GM12875 (cell line): Measurements from ENCODE around the gene SEMA4D.
"Not testable (repeated sequence)": the region's sequence is repeated elsewhere in the genome, so short reads cannot be mapped to it uniquely, and the experiment has no call there.

Experiments
- H3K4me3 ChIP-seq: one replicate; pipeline ENCODE4 v1.5.1; 2011; ENCODE audit warnings: low read depth, low read length, control low read depth
- CTCF ChIP-seq: IDR thresholded peaks from 2 replicates; pipeline ENCODE4 v1.5.1; 2011; ENCODE audit warnings: low read depth, mild to moderate bottlenecking, control low read depth, inconsistent platforms, low read length, moderate library complexity, borderline replicate concordance; ENCODE audit not compliant: insufficient read depth

SEMA4D gene

GRCh38 chr9:89484475-89485404 is 13.2 kb downstream of the SEMA4D start:
- no peak for TF ChIP-seq CTCF
- peak overlapping the region; percentile 47 for H3K4me3 ChIP-seq

- no peak for TF ChIP-seq CTCF
- peak overlapping the region; percentile 47 for H3K4me3 ChIP-seq
These were observed 14.1 kb downstream of the SEMA4D start for GRCh38 chr9:89483592-89484474.

GRCh38 chr9:89482901-89483361 is 15.0 kb downstream of the SEMA4D start:
- TF ChIP-seq CTCF: no peak
- no peak overlapping the region for H3K4me3 ChIP-seq

GRCh38 chr9:89482056-89482851 is 15.7 kb downstream of the SEMA4D start:
- no peak overlapping the region for H3K4me3 ChIP-seq
- TF ChIP-seq CTCF: no peak

- no peak for TF ChIP-seq CTCF
- no peak overlapping the region for H3K4me3 ChIP-seq
These were observed 16.4 kb downstream of the SEMA4D start for GRCh38 chr9:89481538-89481915.

GRCh38 chr9:89480825-89481537 is 16.9 kb downstream of the SEMA4D start:
- TF ChIP-seq CTCF: no peak
- H3K4me3 ChIP-seq: no peak overlapping the region

GRCh38 chr9:89480372-89480771 is 17.5 kb downstream of the SEMA4D start:
- H3K4me3 ChIP-seq: not testable (repeated sequence)

- not testable (repeated sequence) for H3K4me3 ChIP-seq
These were observed 18.3 kb downstream of the SEMA4D start for GRCh38 chr9:89479669-89480011.
